GM12873 (cell line): Measurements from ENCODE around the gene PLEKHA5.

Experiments used
- CTCF ChIP-seq: IDR thresholded peaks from 2 replicates; pipeline ENCODE4 v1.5.1; 2012; ENCODE audit warnings: low read depth, mild to moderate bottlenecking, moderate library complexity, low read length, control low read depth; ENCODE audit not compliant: insufficient read depth; ENCODE audit errors: missing control alignments

The PLEKHA5 gene

DNA sequence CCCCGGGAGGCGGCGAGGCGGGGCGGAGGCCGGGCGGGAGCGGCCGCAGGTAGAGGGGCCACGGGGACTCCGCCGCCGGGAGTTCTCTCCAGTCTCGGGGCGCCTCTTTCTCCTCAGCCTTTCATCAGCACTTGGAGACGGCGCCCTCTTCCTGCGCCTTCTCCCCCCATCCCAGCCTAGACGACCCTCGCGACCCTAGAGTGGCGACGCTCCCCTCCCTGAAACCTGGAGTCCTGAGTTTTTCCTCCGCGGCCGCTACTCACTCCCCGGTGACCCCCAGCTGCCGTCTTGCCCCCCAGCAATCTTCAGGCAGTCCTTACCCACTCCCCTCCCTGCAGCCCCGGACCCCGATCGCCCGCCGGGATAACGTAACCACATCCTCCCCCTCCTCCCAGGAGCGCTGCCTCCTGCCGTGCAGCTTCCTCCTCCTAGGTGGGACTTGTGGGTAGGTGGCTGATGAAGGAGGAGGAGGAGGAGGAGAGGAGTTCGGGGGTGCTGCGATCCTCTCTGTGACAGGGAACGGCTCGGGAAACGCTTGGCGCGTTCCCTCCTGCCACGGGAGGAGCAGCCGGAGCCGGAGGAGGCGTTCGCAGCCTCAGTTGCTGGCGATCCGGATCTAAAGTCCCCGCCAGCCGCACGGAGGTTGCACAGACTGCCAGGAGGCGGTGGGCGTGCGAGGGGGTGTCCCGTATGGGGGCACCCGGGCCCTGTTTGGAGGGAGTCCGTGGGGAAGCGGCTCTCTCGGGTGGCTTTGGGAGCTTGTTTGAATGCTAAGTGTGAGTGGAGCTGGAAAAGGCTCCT is 891 bp downstream of the PLEKHA5 start:
- TF ChIP-seq CTCF, result no peak

DNA sequence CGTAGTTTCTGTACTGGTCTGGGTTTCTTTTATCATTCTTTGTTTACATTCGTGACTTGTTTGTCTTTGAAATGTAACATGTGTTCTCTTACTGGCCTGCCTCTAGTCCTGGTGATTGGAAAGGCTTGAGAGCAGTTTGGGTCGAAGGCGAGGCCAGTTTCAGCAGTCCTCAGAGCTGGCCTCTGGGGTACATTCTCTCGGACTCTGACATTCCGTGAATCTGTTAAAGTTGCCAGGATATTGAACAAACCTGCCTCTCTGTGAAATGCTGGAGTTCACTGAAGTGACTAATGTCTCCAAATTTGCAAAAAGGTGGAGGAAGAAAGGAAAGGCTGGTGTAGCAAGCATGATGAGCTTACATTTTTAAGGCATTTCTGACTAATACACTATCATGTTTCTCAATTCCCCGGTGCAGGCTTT is 1.5 kb downstream of the PLEKHA5 start:
- TF ChIP-seq CTCF, result no peak

DNA sequence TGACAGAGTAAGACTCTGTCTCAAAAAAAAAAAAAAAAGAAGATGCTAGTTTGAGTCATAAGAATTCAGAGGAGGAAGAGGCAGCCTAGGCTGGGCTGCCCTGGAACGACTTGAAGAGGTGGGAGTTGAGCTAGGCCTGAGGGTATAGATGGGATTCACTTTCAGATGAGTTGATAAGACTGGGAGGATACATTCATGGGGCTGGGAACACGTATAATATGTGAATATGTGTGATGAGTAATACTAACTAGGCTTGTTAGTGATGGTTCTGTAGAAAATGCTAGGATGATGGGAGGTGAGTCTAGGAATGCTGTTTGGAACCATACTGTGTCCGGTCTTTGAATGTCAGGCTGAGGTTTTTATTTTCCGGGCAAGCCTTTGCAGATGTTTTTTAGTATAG is 9.0 kb downstream of the PLEKHA5 start:
- no peak for TF ChIP-seq CTCF

GRCh38 chr12:19138956-19139355 is 9.4 kb downstream of the PLEKHA5 start:
- TF ChIP-seq CTCF, result no peak

- no peak for TF ChIP-seq CTCF
Observed at GRCh38 chr12:19139615-19140194, 10.2 kb downstream of the PLEKHA5 start.

DNA sequence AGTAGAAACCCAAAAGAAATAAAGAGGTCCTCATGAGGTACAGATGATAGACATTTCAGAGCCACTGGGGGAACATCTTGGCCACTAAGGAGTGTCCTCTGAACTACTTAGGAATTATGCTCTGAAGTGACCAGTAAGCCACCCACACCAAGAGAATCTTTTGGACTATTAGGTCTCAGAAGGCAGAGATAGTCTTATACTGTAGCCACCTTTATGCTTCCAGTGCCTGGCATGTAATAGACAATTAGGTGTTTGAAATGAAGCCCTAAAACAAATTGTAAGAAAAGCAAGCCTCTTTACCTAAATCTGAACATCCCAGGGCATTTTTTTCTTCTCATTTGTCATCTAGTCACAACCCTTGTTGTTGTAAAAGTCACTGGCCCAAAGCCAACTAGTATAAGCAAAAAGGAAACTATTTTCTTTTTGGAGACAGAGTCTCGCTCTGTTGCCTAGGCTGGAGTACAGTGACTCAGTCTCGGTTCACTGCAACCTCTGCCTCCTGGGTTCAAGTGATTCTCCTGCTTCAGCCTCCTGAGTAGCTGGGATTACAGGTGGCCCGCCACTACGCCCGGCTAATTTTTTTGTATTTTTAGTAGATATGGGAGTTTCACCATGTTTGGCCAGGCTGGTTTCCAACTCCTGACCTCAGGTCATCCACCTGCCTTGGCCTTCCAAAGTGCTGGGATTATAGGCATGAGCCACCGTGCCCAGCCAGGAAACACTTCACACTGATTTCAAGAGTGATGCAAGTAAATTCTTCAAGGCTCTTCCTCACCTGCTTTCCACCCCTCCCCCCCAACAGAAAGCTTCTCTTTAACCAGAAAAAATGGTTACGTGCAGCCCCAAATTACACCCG is 11.1 kb downstream of the PLEKHA5 start:
- TF ChIP-seq CTCF, result no peak

DNA sequence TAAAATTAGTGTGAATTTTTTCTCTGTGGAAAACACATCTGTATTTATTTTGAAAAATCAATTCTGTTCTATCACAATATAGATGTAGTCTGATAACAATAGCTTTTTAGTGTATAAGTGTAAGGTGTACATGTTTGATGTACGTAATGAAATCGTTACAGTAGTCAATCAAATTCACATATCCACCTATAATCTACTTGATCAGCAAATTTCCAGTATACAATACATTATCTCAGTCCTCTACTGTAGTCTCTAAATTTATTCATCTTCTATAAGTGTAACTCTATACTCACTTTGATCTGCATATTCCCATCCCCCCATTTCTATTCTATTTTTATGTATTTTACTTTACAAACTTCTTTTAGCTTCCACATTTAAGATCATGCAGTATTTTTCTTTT is 13.0 kb downstream of the PLEKHA5 start:
- no peak for TF ChIP-seq CTCF
